Measurements from ENCODE around the gene GTF3C2.
A peak's percentile ranks its signal among the peaks of the same experiment; 100 is the strongest.

The GTF3C2 gene

DNA sequence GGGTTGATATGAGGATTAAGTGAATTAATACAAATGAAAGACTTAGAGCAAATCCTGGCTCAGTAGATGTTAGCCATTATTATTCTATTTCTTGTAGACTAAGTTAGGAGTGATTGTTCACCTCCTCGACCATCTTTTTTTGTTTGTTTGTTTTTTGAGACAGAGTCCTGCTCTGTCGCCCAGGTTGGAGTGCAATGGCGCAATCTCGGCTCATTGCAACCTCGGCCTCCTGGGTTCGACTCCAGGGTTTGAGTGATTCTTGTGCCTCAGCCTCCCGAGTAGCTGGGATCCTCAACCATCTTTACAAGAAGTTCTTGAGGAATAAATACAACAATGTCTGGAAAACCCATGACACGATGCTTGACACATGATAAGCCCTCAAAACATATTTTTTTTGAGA lies 61.6 kb downstream of the GTF3C2 start:
- no peak for DNase-seq

DNA sequence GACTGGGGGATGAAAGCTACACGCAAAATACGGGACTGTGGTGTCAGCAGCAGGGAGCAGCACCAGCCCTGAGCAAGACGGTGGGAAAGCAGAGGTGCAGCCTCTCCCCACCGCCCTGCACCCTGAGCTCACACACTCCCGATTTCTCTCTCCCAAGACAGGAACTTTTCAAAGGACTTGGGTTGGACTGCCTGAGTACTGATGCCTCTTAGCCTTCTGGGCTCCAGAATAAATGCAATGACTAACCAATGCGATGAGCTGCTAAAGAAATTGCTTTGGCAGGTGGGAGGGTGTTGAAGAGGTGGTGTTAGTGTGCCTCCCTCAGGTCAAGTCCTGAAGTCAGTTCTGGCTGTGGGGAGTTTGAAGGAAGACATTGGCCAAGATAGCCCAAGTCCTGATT lies 64.7 kb downstream of the GTF3C2 start:
- peak; percentile 35 for DNase-seq

DNA sequence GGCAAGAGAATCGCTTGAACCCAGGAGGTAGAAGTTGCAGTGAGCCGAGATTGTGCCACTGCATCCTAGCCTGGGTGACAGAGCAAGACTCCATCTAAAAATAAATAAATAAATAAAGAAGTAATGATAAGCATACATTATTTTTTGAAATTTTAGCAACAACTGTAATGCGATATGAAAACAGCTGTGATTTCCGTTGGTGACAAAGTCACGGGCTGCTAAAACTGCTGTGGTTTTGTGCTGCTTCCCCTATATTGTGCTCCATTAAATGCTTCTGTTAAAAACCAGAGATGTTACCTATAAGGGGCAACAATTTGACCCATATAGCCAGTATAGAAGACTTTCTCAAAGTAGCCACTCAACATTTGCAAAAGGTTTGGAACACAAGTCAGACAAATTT lies 66.0 kb downstream of the GTF3C2 start:
- peak; percentile 59 for DNase-seq

DNA sequence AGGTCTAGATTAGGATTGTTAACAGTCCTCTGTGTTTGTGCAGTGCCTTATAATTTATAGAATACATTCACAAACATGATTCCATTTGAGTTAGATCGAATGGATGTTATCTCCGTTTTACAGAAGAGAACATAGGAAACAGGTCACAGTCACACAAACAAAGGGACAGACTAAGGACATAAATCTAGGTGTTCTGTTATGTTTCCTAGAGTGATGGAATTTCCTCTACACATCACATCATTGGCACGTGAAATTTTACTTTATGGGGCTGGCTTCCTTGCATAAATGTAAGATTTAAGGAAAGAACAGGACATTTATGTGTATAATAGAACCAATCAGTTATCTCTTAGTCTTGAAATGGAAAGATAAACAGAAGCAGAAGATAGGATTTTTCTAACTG lies 68.0 kb downstream of the GTF3C2 start:
- DNase-seq = no peak

DNA sequence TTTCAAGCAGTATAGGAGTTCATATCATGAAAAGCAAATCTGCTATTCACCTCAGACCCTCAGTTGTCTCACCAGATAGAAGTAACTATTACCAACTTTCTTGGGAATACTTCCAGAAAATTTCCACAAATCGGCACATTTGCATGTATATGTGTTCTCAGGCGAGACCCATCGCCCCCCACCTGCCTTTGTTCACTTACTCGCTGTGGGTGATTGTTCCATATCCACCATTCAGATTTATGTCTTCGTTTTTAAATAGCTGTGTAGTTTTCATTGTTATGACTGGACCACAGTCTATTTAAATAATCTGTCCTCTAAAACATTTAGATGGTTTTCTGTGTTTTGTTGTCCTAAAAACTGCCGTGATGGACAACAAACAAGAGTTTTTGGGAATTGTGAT lies 71.1 kb downstream of the GTF3C2 start:
- no peak for DNase-seq

DNA sequence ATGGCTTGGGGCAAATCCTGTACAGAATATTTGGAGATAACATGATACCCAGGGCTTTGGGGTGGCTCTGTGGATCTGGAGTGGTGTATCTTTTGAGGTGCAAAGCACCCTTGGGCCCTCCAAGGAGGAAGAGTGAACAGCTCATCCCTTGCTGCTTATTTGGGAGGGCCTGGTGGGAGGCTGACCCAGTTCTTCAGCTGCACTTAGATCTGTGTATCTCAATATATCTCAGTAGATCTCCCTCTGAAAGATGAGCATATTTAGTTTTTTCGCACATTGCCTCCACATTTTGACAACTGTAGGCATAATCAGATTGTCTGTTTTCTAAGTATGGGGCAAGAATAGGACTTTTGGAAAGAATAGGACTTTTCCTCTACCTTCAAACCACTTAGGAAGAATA lies 71.6 kb downstream of the GTF3C2 start:
- DNase-seq = no peak

DNA sequence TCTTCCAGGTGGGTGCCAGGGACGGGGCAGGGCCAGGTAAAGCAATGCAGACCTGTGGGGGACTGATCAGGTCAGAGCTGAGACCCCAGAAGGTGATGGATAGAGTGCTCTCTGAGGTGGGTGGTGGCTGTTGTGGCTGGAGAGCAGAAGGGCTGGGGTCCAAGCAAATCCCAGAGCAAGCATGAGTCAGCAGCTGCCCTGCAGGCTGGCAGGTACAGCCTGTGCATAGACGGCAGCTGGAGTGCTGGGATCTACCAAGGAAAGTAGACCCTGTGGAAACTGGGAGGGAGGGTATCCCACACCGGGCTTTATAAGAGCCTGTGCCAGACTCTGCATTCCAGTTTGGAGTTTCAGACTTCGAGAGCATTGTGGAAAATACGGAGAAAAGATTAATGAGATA lies 73.7 kb downstream of the GTF3C2 start:
- no peak for DNase-seq

DNA sequence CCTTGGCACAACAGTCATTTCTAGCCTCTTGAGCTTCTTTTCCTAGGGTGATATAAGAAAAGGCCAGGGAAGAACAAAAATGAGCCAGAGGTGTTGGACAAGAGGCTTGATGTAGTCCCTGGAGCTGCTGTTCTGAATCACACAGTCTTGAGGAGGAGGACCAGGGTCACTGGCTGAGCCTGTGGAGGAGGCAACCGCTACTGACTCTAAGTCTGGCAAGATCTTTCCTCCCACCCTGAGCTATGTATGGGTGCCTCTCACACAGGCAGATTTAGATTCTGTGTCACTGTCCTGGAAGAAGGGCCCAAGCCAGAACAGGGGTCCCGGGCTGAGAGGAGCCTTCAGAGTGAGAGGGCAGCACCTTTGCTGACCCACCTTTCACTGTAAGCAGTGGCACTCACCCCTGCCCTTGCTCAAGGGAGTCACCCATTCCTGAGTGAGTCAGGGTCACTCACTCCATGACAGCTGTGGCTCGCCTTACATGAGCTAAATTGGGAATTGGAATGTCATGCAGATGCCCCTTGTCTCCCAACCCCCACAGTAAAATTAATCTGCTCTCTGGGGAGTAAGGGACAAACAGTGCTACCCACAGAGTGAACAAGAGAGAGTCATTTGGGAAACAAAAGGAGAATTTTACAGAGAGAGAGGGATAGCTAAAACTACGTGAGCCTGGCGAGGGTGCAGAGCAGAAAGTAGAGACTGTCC lies 74.6 kb downstream of the GTF3C2 start, which contains the start of gene TRIM54:
Gene TRIM54 (plus strand): TSS at position 575 of the 705 bp plus-strand sequence. CDS start 303 bp downstream, outside the sequence.
- no peak for DNase-seq

DNA sequence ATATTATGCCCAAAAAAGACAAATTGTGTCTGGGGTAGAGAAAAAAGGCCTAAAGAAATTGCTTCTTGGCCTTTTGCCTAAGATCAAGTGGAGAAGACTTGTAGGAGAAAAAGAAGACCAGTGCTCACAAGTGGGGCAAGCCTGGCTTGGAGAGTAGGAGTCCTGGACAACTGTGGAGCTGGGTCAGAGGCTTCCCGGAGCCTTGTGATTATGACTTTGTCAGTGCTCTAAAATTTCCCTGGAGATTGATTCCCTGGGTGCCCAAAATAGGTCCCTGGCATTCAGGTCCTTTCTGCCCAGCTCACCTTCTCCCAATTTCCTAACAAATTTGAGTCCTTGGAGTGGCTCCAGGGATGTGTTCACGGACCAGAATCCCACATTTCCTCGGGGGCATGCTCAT lies 75.1 kb downstream of the GTF3C2 start:
- no peak for DNase-seq

DNA sequence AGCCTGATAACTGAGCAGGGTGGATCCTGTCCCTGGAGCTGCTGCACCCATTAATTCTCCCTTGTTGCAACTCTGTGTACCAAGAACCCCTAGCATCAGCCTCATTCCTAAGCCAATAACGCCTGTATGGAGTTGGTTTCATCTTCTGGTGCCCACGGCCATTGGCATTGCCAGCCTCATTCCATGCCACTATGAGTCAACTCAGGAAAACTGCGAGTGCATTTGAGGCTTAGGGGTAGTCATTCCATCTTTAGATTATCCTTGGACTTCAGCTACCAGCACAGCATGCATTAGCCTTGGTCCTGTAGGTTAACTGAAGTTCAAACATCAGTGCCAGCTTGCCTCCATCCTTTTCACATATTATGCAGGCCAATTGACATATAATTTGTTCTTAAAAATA lies 75.7 kb downstream of the GTF3C2 start:
- no peak for DNase-seq

DNA sequence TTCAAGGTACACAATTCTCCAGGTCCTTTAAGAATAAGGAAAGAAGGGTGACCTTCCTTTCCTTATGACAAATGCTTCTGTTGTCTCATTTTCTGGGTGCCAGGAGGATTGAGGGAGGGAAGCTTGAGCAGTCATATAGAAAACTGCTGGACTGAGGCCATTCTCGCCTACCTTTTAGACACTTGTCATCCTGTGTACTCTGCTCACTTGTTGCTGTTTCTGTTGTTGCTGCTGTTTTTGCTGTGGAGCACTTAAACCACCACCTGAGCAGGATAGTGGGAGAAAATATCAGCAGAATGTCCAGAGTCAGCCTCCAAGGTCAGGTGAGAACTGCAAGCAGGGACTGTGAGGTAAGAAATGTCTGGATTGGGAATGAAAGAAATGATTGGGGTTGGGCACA lies 78.6 kb downstream of the GTF3C2 start:
- no peak for DNase-seq
